Kidney epithelial cell (primary cell): Measurements from ENCODE around the gene MALT1. TPM values are rescaled to one million over a fixed set of nuclear protein-coding genes. Genes with fewer than 3 reads are reported as not detected.

Source experiments
- DNase-seq: peaks from one replicate; pipeline ENCODE4 v3.0.0-alpha.2; 2010; ENCODE audit warnings: low read depth
- H3K27me3 ChIP-seq: 2 replicates; pipeline ENCODE4 v1.6.0; 2011; ENCODE audit warnings: low read length; ENCODE audit not compliant: control insufficient read depth, insufficient read depth
- H3K36me3 ChIP-seq: 2 replicates; pipeline ENCODE4 v1.5.1; 2011; ENCODE audit warnings: low read length; ENCODE audit not compliant: control insufficient read depth, insufficient read depth
- H3K4me3 ChIP-seq: 2 replicates; pipeline ENCODE4 v1.5.1; 2011; ENCODE audit warnings: low read depth, mild to moderate bottlenecking, control low read depth, low read length
- CTCF ChIP-seq: IDR thresholded peaks from 2 replicates; pipeline ENCODE4 v1.5.1; 2011; ENCODE audit warnings: mild to moderate bottlenecking, moderate library complexity, low read length, control low read depth, inconsistent platforms; ENCODE audit not compliant: insufficient read depth, poor library complexity, severe bottlenecking
- total RNA-seq: library from RNA; depleted of rRNA; stranded (reverse); fragments of >200 nt; gene quantifications from 2 replicates; pipeline ENCODE4 v1.2.3, GENCODE V29; 2015

The MALT1 gene
- total RNA-seq, 1 donor from 2014 or later: 19.8 TPM

DNA sequence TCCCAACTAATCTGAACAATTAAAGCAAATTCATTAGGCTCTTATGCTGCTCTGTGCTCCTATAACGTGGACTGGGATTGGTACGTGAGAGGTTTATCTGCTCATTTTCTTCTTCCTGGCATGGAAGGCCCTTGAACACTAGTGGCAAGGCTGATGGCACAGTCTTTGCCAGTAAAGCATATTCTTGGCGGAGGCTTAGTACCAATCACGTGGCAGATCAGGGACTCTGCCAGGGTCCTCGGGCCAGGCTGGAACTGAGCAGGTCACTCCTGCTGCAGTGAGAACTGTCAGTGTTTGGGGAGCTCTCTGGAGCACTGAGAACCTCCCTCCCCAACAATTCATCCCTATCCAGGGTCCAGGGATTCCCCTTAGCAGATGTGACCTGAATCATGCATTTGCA, 38.7 kb upstream of the MALT1 start:
- Histone ChIP-seq H3K36me3 (no peaks in the 10 kb centered on the region), H3K4me3 (no peak overlapping the region), H3K27me3 (no peaks in the 10 kb centered on the region)
- DNase-seq: no peak
- TF ChIP-seq CTCF: no peak

DNA sequence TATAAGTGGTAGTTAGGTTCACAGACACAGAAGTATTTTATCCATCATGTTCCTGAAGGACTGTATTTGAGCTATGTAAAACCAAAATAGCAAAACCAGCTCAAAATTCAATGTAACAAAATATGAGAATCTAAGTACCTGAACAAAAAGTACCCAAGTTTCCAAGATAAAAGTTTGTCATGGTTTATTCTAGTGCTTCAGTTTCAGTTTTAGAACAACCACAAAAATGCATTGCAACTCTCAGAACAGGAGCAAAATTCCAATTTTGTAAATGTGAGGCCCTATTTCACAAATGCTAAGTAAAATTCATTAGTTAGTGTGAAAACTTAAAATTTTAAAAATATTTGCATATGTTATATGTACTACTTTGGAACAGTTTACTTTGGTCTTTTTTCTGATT, 37.4 kb upstream of the MALT1 start:
- Histone ChIP-seq H3K4me3 (no peak overlapping the region), H3K27me3 (no peaks in the 10 kb centered on the region), H3K36me3 (no peaks in the 10 kb centered on the region)
- DNase-seq: no peak
- TF ChIP-seq CTCF: no peak

DNA sequence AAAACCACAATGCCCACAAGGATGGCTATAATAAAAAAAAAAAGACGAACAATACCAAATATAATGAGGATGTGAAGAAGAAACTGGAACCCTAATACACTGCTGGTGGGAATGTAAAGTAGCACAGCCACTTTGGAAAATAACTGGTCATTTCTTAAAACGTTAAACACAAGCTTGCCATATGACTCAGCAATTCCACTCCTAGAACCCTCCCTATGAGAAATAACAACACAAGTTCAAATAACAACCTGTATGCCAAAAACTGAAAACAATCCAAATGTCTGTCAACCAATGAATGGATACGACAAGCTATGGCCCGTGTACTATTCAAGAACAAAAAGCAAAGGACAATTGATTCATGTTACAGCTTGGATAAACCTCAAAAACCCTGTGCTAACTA, 35.4 kb upstream of the MALT1 start:
- Histone ChIP-seq H3K4me3 (no peak overlapping the region), H3K27me3 (no peaks in the 10 kb centered on the region), H3K36me3 (no peaks in the 10 kb centered on the region)
- no peak for TF ChIP-seq CTCF
- no peak for DNase-seq

- no peak for TF ChIP-seq CTCF
- Histone ChIP-seq H3K4me3 (no peak overlapping the region), H3K36me3 (no peaks in the 10 kb centered on the region), H3K27me3 (no peaks in the 10 kb centered on the region)
- no peak for DNase-seq
These were observed 34.1 kb upstream of the MALT1 start for GRCh38 chr18:58637197-58637596.

DNA sequence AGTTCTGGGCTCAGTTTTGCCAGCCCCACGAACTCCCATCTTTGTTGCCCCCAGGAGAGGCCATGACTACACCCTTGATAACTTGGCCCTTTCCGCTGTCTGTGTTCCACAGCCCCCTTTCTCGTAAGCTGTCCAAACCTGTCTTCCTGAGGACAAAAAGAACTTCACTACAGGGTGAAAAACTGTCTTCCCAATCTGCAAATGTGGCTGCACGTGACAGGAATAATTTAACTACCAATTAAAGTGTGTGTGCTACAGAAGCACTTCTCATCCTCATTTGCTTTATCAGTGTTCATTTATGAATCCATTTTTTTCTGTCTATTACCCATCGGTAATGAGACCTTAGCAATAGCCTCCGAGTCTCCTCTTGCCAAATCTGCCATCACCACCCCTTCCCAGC, 33.3 kb upstream of the MALT1 start:
- Histone ChIP-seq H3K27me3 (no peaks in the 10 kb centered on the region), H3K36me3 (no peaks in the 10 kb centered on the region), H3K4me3 (no peak overlapping the region)
- no peak for TF ChIP-seq CTCF
- DNase-seq: no peak

DNA sequence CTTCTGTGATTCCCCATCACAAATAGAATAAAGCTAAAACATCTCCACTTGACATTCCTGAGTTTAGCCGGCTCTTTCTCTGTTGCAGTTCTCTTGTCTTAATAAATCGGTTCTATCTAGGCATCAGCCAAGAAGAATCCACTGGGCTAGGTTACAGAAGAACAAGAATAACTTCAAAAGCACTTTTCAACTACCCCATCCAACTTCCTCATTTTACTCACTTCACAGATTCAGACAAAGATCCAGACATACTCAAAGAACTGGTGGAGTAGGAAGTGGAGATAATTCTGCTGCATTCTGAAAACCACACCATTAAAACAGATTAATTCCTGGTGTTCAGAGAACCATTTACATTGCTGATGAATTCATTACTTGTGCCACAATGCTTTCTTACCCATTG, 32.8 kb upstream of the MALT1 start:
- TF ChIP-seq CTCF: no peak
- peak; percentile 29 for DNase-seq
- no peak overlapping the region for H3K4me3 ChIP-seq

More for the DNA sequence above, 32.8 kb upstream of the MALT1 start:
- Histone ChIP-seq H3K36me3 (no peaks in the 10 kb centered on the region), H3K27me3 (no peaks in the 10 kb centered on the region)
